GM12878 (cell line): ENCODE data around the gene VANGL1. TPM values are rescaled to one million over a fixed set of nuclear protein-coding genes. Genes with fewer than 3 reads are reported as not detected.

Experiments
- ATAC-seq: fragments of 200-7000 bp; cut with Tn5 transposase; 3 replicates; pipeline ENCODE4 v1.9.1; 2020; ENCODE audit warnings: mild to moderate bottlenecking, moderate library complexity
- BruUV-seq: library from RNA; stranded (reverse); fragments of 400-500 nt; replicated peaks from 2 replicates; lab custom pipeline; 2021; lab: Mats Ljungman, UMichigan
- CTCF ChIA-PET: fragments of 300-600 bp; sonication (Branson Sonifier 250); formaldehyde crosslinking; extraction: SDS; loops from one replicate; lab custom pipeline; 2021; ENCODE audit warnings: inconsistent platforms; lab: Yijun Ruan, JAX
- POLR2A ChIA-PET: fragments of 350-600 bp; formaldehyde crosslinking; extraction: SDS; loops from one replicate; lab custom pipeline; 2021; ENCODE audit warnings: inconsistent platforms; lab: Charles Lee
- RAD21 ChIA-PET: fragments of 300-600 bp; sonication (Branson Sonifier 250); formaldehyde crosslinking; loops from one replicate; lab custom pipeline; 2023; ENCODE audit warnings: antibody characterized with exemption; ENCODE audit not compliant: unreplicated experiment; lab: Charles Lee
- SMC1A ChIA-PET: fragments of 300-600 bp; sonication (Branson Sonifier 250); formaldehyde crosslinking; loops from one replicate; lab custom pipeline; 2023; ENCODE audit not compliant: unreplicated experiment, uncharacterized antibody; lab: Charles Lee
- DNase-seq: peaks from one replicate; pipeline ENCODE4 v3.0.0-alpha.2; 2011; ENCODE audit warnings: low read depth, low spot score
- FAIRE-seq: peaks from 3 replicates; lab custom pipeline; 2011; peaks lifted over from hg19 to GRCh38; lab: Jason Lieb, UNC
- H2AFZ ChIP-seq: 2 replicates; pipeline ENCODE4 v1.6.0; 2011; ENCODE audit warnings: low read depth, low read length, control low read depth; ENCODE audit not compliant: control insufficient read depth
- H3K27ac ChIP-seq: 2 replicates; pipeline ENCODE4 v1.5.1; 2011; ENCODE audit warnings: control low read depth; ENCODE audit not compliant: control insufficient read depth, insufficient read depth
- H3K27me3 ChIP-seq, 2 experiments: replicated peaks in 1 of 2; 2 replicates each; pipeline versions ENCODE4 v1.6.0 to v1.6.1; 2011; ENCODE audit warnings: low read length in 1 of 2; ENCODE audit not compliant: control insufficient read depth in 2 of 2, insufficient read depth in 2 of 2
- H3K36me3 ChIP-seq, 2 experiments: 2 replicates each; pipeline ENCODE4 v1.5.1; 2011; ENCODE audit warnings: low read length in 1 of 2; ENCODE audit not compliant: control insufficient read depth in 2 of 2, insufficient read depth in 2 of 2
- H3K4me1 ChIP-seq: 2 replicates; pipeline ENCODE4 v1.6.1; 2011; ENCODE audit warnings: mild to moderate bottlenecking, low read length, moderate library complexity, mixed read lengths; ENCODE audit not compliant: control insufficient read depth, insufficient read depth
- H3K4me2 ChIP-seq: 2 replicates; pipeline ENCODE4 v1.6.0; 2011; ENCODE audit warnings: control low read depth; ENCODE audit not compliant: control insufficient read depth, insufficient read depth
- H3K4me3 ChIP-seq: fragments of 200-600 bp; sonication (generic); 2 replicates; pipeline ENCODE4 v1.5.1; 2016
- H3K79me2 ChIP-seq: 2 replicates; pipeline ENCODE4 v1.6.0; 2011; ENCODE audit warnings: low read length; ENCODE audit not compliant: control insufficient read depth, insufficient read depth
- H3K9ac ChIP-seq: 2 replicates; pipeline ENCODE4 v1.8.0; 2011; ENCODE audit warnings: low read length, control low read depth, mixed read lengths; ENCODE audit not compliant: control insufficient read depth, insufficient read depth
- H3K9me3 ChIP-seq: replicated peaks from 3 replicates; pipeline ENCODE4 v1.5.1; 2011; ENCODE audit warnings: mild to moderate bottlenecking, low read length; ENCODE audit not compliant: control insufficient read depth, insufficient read depth
- H4K20me1 ChIP-seq: 2 replicates; pipeline ENCODE4 v1.6.0; 2011; ENCODE audit not compliant: control insufficient read depth, insufficient read depth
- BCL11A ChIP-seq: IDR thresholded peaks from 2 replicates; pipeline ENCODE4 v1.6.1; 2011; ENCODE audit warnings: low read depth, low read length
- CBX5 ChIP-seq: sonication (generic); IDR thresholded peaks from 2 replicates; pipeline ENCODE4 v1.6.1; 2016; ENCODE audit warnings: low read depth, moderate library complexity, mild to moderate bottlenecking, inconsistent platforms
- ETV6 ChIP-seq, 2 experiments: fragments of 450-650 bp in 1 of 2; IDR thresholded peaks in 1 of 2; conservative IDR thresholded peaks in 1 of 2; 2 replicates each; pipeline ENCODE4 v1.6.1; 2014; ENCODE audit warnings: antibody characterized with exemption in 1 of 2, borderline replicate concordance in 1 of 2, low read depth in 1 of 2, mild to moderate bottlenecking in 1 of 2, moderate library complexity in 1 of 2
- GATAD2B ChIP-seq: fragments of 450-650 bp; conservative IDR thresholded peaks from 2 replicates; pipeline ENCODE4 v1.6.1; 2017; ENCODE audit warnings: low read depth, mild to moderate bottlenecking, moderate library complexity
- JUNB ChIP-seq: IDR thresholded peaks from 2 replicates; pipeline ENCODE4 v1.6.1; 2016; ENCODE audit warnings: antibody characterized with exemption, mild to moderate bottlenecking
- MTA2 ChIP-seq: fragments of 450-650 bp; IDR thresholded peaks from 2 replicates; pipeline ENCODE4 v1.6.1; 2016; ENCODE audit warnings: low read depth, mild to moderate bottlenecking, moderate library complexity
- MYB ChIP-seq: fragments of 150-350 bp; IDR thresholded peaks from 2 replicates; pipeline ENCODE4 v1.6.1; 2014; ENCODE audit warnings: mild to moderate bottlenecking, low read depth, low read length, borderline replicate concordance
- NFYA ChIP-seq: IDR thresholded peaks from 2 replicates; pipeline ENCODE4 v1.6.1; 2011; ENCODE audit warnings: low read depth, mild to moderate bottlenecking, low read length, improper control_type of control experiment, borderline replicate concordance
- POLR2AphosphoS2 ChIP-seq: IDR thresholded peaks from 2 replicates; pipeline ENCODE4 v1.6.1; 2011; ENCODE audit warnings: low read depth, mild to moderate bottlenecking, low read length, improper control_type of control experiment, moderate library complexity
- PRDM15 ChIP-seq: fragments of 450-650 bp; formaldehyde crosslinking; IDR thresholded peaks from 2 replicates; pipeline ENCODE4 v1.4.0; 2020; ENCODE audit warnings: mild to moderate bottlenecking, moderate library complexity
- RCOR1 ChIP-seq: conservative IDR thresholded peaks from 2 replicates; pipeline ENCODE4 v1.6.1; 2012; ENCODE audit warnings: low read depth, low read length, improper control_type of control experiment
- RFX5 ChIP-seq: IDR thresholded peaks from 2 replicates; pipeline ENCODE4 v1.6.1; 2011; ENCODE audit warnings: low read depth, low read length, improper control_type of control experiment
- SIN3A ChIP-seq: IDR thresholded peaks from 2 replicates; pipeline ENCODE4 v1.6.1; 2012; ENCODE audit warnings: low read depth, low read length, improper control_type of control experiment
- SPI1 ChIP-seq: IDR thresholded peaks from 2 replicates; pipeline ENCODE4 v1.6.1; 2011; ENCODE audit warnings: low read depth, mild to moderate bottlenecking, low read length, moderate library complexity, borderline replicate concordance; ENCODE audit not compliant: insufficient read depth
- TAF1 ChIP-seq: IDR thresholded peaks from 2 replicates; pipeline ENCODE4 v1.6.1; 2011; ENCODE audit warnings: mild to moderate bottlenecking, low read depth, low read length, borderline replicate concordance
- YBX1 ChIP-seq: fragments of 450-650 bp; IDR thresholded peaks from 2 replicates; pipeline ENCODE4 v1.6.1; 2016; ENCODE audit warnings: antibody characterized with exemption
- ZBTB4 ChIP-seq: fragments of 450-650 bp; formaldehyde crosslinking; IDR thresholded peaks from 2 replicates; pipeline ENCODE4 v1.4.0; 2022; ENCODE audit warnings: mild to moderate bottlenecking, moderate library complexity
- ZNF217 ChIP-seq: fragments of 450-650 bp; IDR thresholded peaks from 2 replicates; pipeline ENCODE4 v1.6.1; 2017; ENCODE audit warnings: antibody characterized with exemption, mild to moderate bottlenecking
- WGBS: methylation state at CpG from one replicate; pipeline ENCODE4 v1.1.6; 2016; ENCODE audit warnings: low lambda C conversion rate; ENCODE audit not compliant: insufficient replicate concordance, insufficient coverage; ENCODE audit errors: missing lambda C conversion rate; 5-methylcytosine and 5-hydroxymethylcytosine counted together
- in situ Hi-C: fragments of 300-500 bp; cut with MboI; formaldehyde crosslinking; loops from 9 replicates; pipeline ENCODE4 v1.14.3; 2018; ENCODE audit warnings: mixed read lengths
- intact Hi-C: fragments of 100-400 bp; cut with micrococcal nuclease; formaldehyde crosslinking; loops from one replicate; pipeline ENCODE4 v1.14.2; 2022; ENCODE audit not compliant: unreplicated experiment
- polyA plus RNA-seq, 11 experiments: library from polyadenylated mRNA; depleted of rRNA in 4 of 11; unstranded in 6 of 11; stranded (reverse) in 5 of 11; fragments of >200 nt; fragmentation: Nextera tagmentation in 4 of 11; fragmentation: Illumina TruSeq in 1 of 11; extraction: Ambion mirVana in 4 of 11; extraction: Trizol in 1 of 11; gene quantifications; 1 replicate in 1 of 11; 2 replicates in 10 of 11; pipeline versions ENCODE4 v1.2.1 to v1.2.3, GENCODE V29; 2011 to 2016; ENCODE audit warnings: inconsistent platforms in 2 of 11, missing spikeins in 2 of 11, low read depth in 1 of 11
- total RNA-seq, 4 experiments: library from RNA; depleted of rRNA in 3 of 4; stranded (reverse); fragments of >200 nt in 3 of 4; fragmentation: Illumina TruSeq in 1 of 4; extraction: Trizol in 1 of 4; gene quantifications; 2 replicates each; pipeline versions ENCODE4 v1.2.1 to v1.2.3, GENCODE V29; 2013 to 2021

Gene VANGL1
- total and polyA plus RNA-seq, 10 of the 15 experiments (the other 5 are each of a cell fraction or from before 2014, with no cell fraction given) = 0.71 to 12.9 (median 6.3) TPM

- H4K20me1 ChIP-seq = no peaks in the 10 kb centered on the region
- ChIA-PET CTCF (interaction anchor here (0.6 to 0.9 kb wide), 3 partner anchors 16 to 1880 kb away, joined by 3 to 7 read pairs (median 4); no protein-coding TSS in a partner anchor), RAD21 (no interaction called here), SMC1A (no interaction called here), POLR2A (no interaction called here)
- intact Hi-C loops (no loop called here), in situ Hi-C loops (no loop called here)
- 97% methylated on average over 12 of the region's 14 CpGs for WGBS
- peaks cover 3 to 4% of the 10 kb centered on the region in 2 experiments; a peak in 3 of 4 replicates for H3K36me3 ChIP-seq
- BruUV-seq = no TSS peak
- H3K9ac ChIP-seq = no peak overlapping the region
- ATAC-seq (no peak), DNase-seq (no peak), FAIRE-seq (no peak)
- H3K79me2 ChIP-seq = no peaks in the 10 kb centered on the region; the same call in none of the 2 replicates
- peaks cover 13% of the 10 kb centered on the region for H3K4me1 ChIP-seq
- H3K4me2 ChIP-seq = no peak overlapping the region
- no peak overlapping the region for H2AFZ ChIP-seq
- no peak overlapping the region for H3K27ac ChIP-seq
- no peaks in the 10 kb centered on the region for H3K27me3 ChIP-seq
- H3K4me3 ChIP-seq = no peak overlapping the region
- no peaks in the 10 kb centered on the region; the same call in 2 of the 3 replicates for H3K9me3 ChIP-seq
- TF ChIP-seq SIN3A (no peak), GATAD2B (no peak), NFYA (no peak), CBX5 (no peak), YBX1 (no peak), MYB (no peak), MTA2 (no peak), JUNB (no peak), TAF1 (no peak), PRDM15 (CRISPR knock-in tag) (no peak), SPI1 (no peak), ZBTB4 (CRISPR knock-in tag) (no peak), BCL11A (no peak), RFX5 (no peak), RCOR1 (no peak), POLR2AphosphoS2 (no peak), ZNF217 (no peak), ETV6 (conservative IDR thresholded peaks at IDR 0.05 in 1 of 2, IDR thresholded peaks at IDR 0.05 in 1 of 2; ENCODE audit: borderline replicate concordance in 1 of 2, low read depth in 1 of 2) (no peak)
Observed at GRCh38 chr1:115654663-115655305, 13.0 kb downstream of the VANGL1 start.
